DMS153 treated with DMSO at 0.1 percent for 48 hours (cell line): Measurements from ENCODE around the gene MTA1.

Source experiments
- DNase-seq: peaks from one replicate; lab custom pipeline; 2025; ENCODE audit not compliant: unreplicated experiment; lab: John Stamatoyannopoulos, UW

MTA1 gene

GRCh38 chr14:105460116-105460515 is 40.5 kb downstream of the MTA1 start:
- no peak for DNase-seq

- no peak for DNase-seq
Observed at GRCh38 chr14:105460616-105461015, 41.0 kb downstream of the MTA1 start.

GRCh38 chr14:105461903-105462302 is 42.3 kb downstream of the MTA1 start:
- no peak for DNase-seq

GRCh38 chr14:105464501-105464900 is 44.9 kb downstream of the MTA1 start:
- no peak for DNase-seq

GRCh38 chr14:105465209-105466031 is 45.8 kb downstream of the MTA1 start:
- no peak for DNase-seq

- DNase-seq = no peak
Observed at GRCh38 chr14:105466531-105467248, 47.1 kb downstream of the MTA1 start.

GRCh38 chr14:105467249-105467941 is 47.8 kb downstream of the MTA1 start:
- no peak for DNase-seq

GRCh38 chr14:105467942-105468471 is 48.4 kb downstream of the MTA1 start:
- no peak for DNase-seq

- no peak for DNase-seq
Observed at GRCh38 chr14:105468621-105469241, 49.1 kb downstream of the MTA1 start.

- no peak for DNase-seq
Observed at GRCh38 chr14:105469456-105470349, 50.1 kb downstream of the MTA1 start.

- no peak for DNase-seq
Observed at GRCh38 chr14:105470350-105471296, 51.0 kb downstream of the MTA1 start.

- no peak for DNase-seq
Observed at GRCh38 chr14:105471297-105471821, 51.7 kb downstream of the MTA1 start.

- DNase-seq = no peak
Observed at GRCh38 chr14:105471823-105472485, 52.3 kb downstream of the MTA1 start.

- DNase-seq = no peak
Observed at GRCh38 chr14:105472486-105472991, 52.9 kb downstream of the MTA1 start.

GRCh38 chr14:105473033-105473676 is 53.5 kb downstream of the MTA1 start:
- no peak for DNase-seq

GRCh38 chr14:105473677-105474482 is 54.3 kb downstream of the MTA1 start:
- peak; percentile 36 for DNase-seq
